ENCODE data around the gene RBM42. TPM values are rescaled to one million over a fixed set of nuclear protein-coding genes. Genes with fewer than 3 reads are reported as not detected.
"Not testable (repeated sequence)": the region's sequence is repeated elsewhere in the genome, so short reads cannot be mapped to it uniquely, and the experiment has no call there.

The RBM42 gene
- total and polyA plus RNA-seq, 8 donors, result 26.6 to 133 (median 57.6) TPM

DNA sequence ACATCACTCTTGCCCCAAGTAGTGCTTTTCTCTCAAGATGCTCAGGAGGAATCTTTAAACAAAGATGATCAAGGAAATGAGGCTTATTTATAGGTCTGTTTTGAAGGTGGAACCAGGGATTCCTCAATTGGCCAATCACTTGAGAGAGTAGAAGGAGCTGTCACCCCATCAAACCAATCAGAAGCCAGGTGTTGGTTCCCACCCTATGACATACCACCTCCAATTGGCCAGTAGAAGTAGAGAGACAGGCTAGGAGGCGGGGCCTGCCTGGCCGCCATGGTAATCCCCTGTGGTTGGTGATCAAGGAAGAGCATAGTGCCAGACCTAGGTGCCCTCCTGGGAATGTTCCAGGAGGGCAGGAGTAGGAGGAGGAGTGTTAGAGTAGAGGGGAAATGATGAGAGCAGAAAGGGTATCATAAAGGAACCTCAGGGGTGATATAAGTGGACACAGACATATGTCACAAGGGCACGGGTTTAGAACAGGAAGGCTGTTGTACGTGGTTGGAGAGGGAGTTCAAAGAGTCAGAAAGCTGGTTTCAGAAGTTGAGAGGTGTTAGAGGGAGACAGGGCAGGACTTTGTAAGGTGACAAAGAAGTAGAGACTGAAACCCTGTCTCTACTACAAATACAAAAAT lies 32.4 kb upstream of the RBM42 start:
- Histone ChIP-seq H3K4me1 (no peaks in the 10 kb centered on the region), H3K36me3 (no peaks in the 10 kb centered on the region), H3K27me3 (peaks cover 0 to 39% (median 0%) of the 10 kb centered on the region in 3 donors), H3K4me3 (no peak overlapping the region), H3K9me3 (no peaks in the 10 kb centered on the region), H3K27ac (no peak overlapping the region)
- intact Hi-C loops (cut with DNase I; ENCODE audit: low total_unique reads), result no loop called here
- no peak for DNase-seq
- TF ChIP-seq POLR2AphosphoS5 (IDR thresholded peaks at IDR 0.05), result no peak
- no peak for TF ChIP-seq EP300 (IDR thresholded peaks at IDR 0.05)
- no peak for TF ChIP-seq CTCF (IDR thresholded peaks at IDR 0.05)
- no peak for TF ChIP-seq POLR2A (IDR thresholded peaks at IDR 0.05)
- 60 to 72% (median 69%) methylated on average over 4 of the region's 4 CpGs for WGBS, 5 donors

GRCh38 chr19:35601971-35602370 lies 26.9 kb upstream of the RBM42 start:
- H3K9me3 ChIP-seq, result peaks cover 0 to 4% (median 0%) of the 10 kb centered on the region in 4 donors
- no peak for DNase-seq
- TF ChIP-seq CTCF (IDR thresholded peaks at IDR 0.05), result no peak
- TF ChIP-seq POLR2A (IDR thresholded peaks at IDR 0.05), result no peak
- no peak for TF ChIP-seq POLR2AphosphoS5 (IDR thresholded peaks at IDR 0.05)
- TF ChIP-seq EP300 (IDR thresholded peaks at IDR 0.05), result no peak
- H3K4me3 ChIP-seq, result no peak overlapping the region
- intact Hi-C loops (cut with DNase I; ENCODE audit: low total_unique reads), result no loop called here
- no peaks in the 10 kb centered on the region for H3K36me3 ChIP-seq
- peaks cover 0 to 7% (median 0%) of the 10 kb centered on the region in 3 donors for H3K27me3 ChIP-seq
- H3K27ac ChIP-seq, result no peak overlapping the region
- 82 to 94% (median 87%) methylated on average over 3 of the region's 3 CpGs for whole genome bisulfite sequencing, 5 donors
- no peaks in the 10 kb centered on the region for H3K4me1 ChIP-seq

GRCh38 chr19:35604436-35604835 lies 24.4 kb upstream of the RBM42 start:
- H3K27me3 ChIP-seq; H3K27ac ChIP-seq; H3K36me3 ChIP-seq; H3K4me1 ChIP-seq; DNase-seq; H3K4me3 ChIP-seq; intact Hi-C loops (cut with DNase I; ENCODE audit: low total_unique reads): not testable (repeated sequence)
- peaks cover 0 to 21% (median 4%) of the 10 kb centered on the region in 4 donors for H3K9me3 ChIP-seq
- WGBS, 5 donors, result 76 to 87% (median 85%) methylated on average over 4 of the region's 4 CpGs

- H3K36me3 ChIP-seq; H3K4me3 ChIP-seq; H3K4me1 ChIP-seq; intact Hi-C loops (cut with DNase I; ENCODE audit: low total_unique reads); H3K27me3 ChIP-seq; H3K27ac ChIP-seq; DNase-seq: not testable (repeated sequence)
- 84 to 92% (median 88%) methylated on average over 8 of the region's 8 CpGs for WGBS, 5 donors
- peaks cover 0 to 21% (median 4%) of the 10 kb centered on the region in 4 donors for H3K9me3 ChIP-seq
Measured at GRCh38 chr19:35607170-35607569, 21.7 kb upstream of the RBM42 start.

- no peak for DNase-seq
- 67 to 82% (median 71%) methylated on average over 3 of the region's 3 CpGs for WGBS, 5 donors
- TF ChIP-seq POLR2A (IDR thresholded peaks at IDR 0.05) (no peak), EP300 (IDR thresholded peaks at IDR 0.05) (no peak), POLR2AphosphoS5 (IDR thresholded peaks at IDR 0.05) (no peak), CTCF (IDR thresholded peaks at IDR 0.05) (no peak)
- no peaks in the 10 kb centered on the region for H3K27me3 ChIP-seq
- no peak overlapping the region for H3K4me3 ChIP-seq
- intact Hi-C loops (cut with DNase I; ENCODE audit: low total_unique reads), result no loop called here
- H3K9me3 ChIP-seq, result peaks cover 0 to 21% (median 4%) of the 10 kb centered on the region in 4 donors
- H3K27ac ChIP-seq, result no peak overlapping the region
- peaks cover 4 to 7% (median 7%) of the 10 kb centered on the region in 4 donors for H3K4me1 ChIP-seq
- no peaks in the 10 kb centered on the region for H3K36me3 ChIP-seq
Measured at GRCh38 chr19:35607661-35608060, 21.2 kb upstream of the RBM42 start.

All from stomach (tissue), 9 donors.